Mesenchymal stem cell (in vitro differentiated cells and primary cell): ENCODE measurements around the gene DNAH7.
A peak's percentile ranks its signal among the peaks of the same experiment; 100 is the strongest.

Experiments used
- DNase-seq: peaks from one replicate; pipeline ENCODE4 v3.0.0-alpha.2; 2013
- H2AFZ ChIP-seq: one replicate; pipeline ENCODE4 v1.6.1; 2013; ENCODE audit warnings: low read depth, mild to moderate bottlenecking, control low read depth, inconsistent platforms, low read length, moderate library complexity
- H2AK5ac ChIP-seq: 2 replicates; pipeline ENCODE4 v1.6.1; 2013; ENCODE audit warnings: low read length, moderate library complexity, mild to moderate bottlenecking, inconsistent platforms; ENCODE audit not compliant: severe bottlenecking
- H2BK120ac ChIP-seq: one replicate; pipeline ENCODE4 v1.6.1; 2013; ENCODE audit warnings: low read depth, mild to moderate bottlenecking, inconsistent platforms, low read length, moderate library complexity
- H2BK12ac ChIP-seq, 2 experiments: one replicate each; pipeline ENCODE4 v1.6.1; 2013; ENCODE audit warnings: inconsistent platforms in 2 of 2, low read length in 2 of 2, mild to moderate bottlenecking in 2 of 2, moderate library complexity in 2 of 2, control low read depth in 1 of 2
- H2BK15ac ChIP-seq: one replicate; pipeline ENCODE4 v1.6.1; 2013; ENCODE audit warnings: mild to moderate bottlenecking, low read depth, inconsistent platforms; ENCODE audit not compliant: poor library complexity, severe bottlenecking
- H2BK5ac ChIP-seq: 2 replicates; pipeline ENCODE4 v1.6.1; 2013; ENCODE audit warnings: low read depth, mild to moderate bottlenecking, low read length, control low read depth, inconsistent platforms; ENCODE audit not compliant: poor library complexity, severe bottlenecking
- H3K14ac ChIP-seq, 2 experiments: one replicate each; pipeline ENCODE4 v1.6.1; 2013; ENCODE audit warnings: inconsistent platforms in 2 of 2, low read length in 2 of 2, control low read depth in 1 of 2, mild to moderate bottlenecking in 1 of 2, moderate library complexity in 1 of 2
- H3K18ac ChIP-seq, 2 experiments: one replicate each; pipeline ENCODE4 v1.6.1; 2013; ENCODE audit warnings: inconsistent platforms in 2 of 2, low read length in 2 of 2, control low read depth in 1 of 2, low read depth in 1 of 2, mild to moderate bottlenecking in 1 of 2
- H3K23ac ChIP-seq, 2 experiments: one replicate each; pipeline ENCODE4 v1.6.1; 2013; ENCODE audit warnings: inconsistent platforms in 2 of 2, low read length in 2 of 2, mild to moderate bottlenecking in 2 of 2, moderate library complexity in 2 of 2, control low read depth in 1 of 2
- H3K27ac ChIP-seq: 2 replicates; pipeline ENCODE4 v1.5.1; 2013; ENCODE audit warnings: mild to moderate bottlenecking, moderate library complexity, low read length, control low read depth, inconsistent platforms; ENCODE audit not compliant: poor library complexity, severe bottlenecking
- H3K27me3 ChIP-seq, 2 experiments: 2 replicates each; pipeline versions ENCODE4 v1.6.1 to v1.7.0; 2013; ENCODE audit warnings: low read length in 2 of 2, mild to moderate bottlenecking in 2 of 2, moderate library complexity in 2 of 2, control low read depth in 1 of 2, inconsistent platforms in 1 of 2; ENCODE audit not compliant: control insufficient read depth in 1 of 2, insufficient read depth in 1 of 2
- H3K36me3 ChIP-seq, 2 experiments: 2 replicates each; pipeline versions ENCODE4 v1.6.1 to v1.7.0; 2013; ENCODE audit warnings: low read length in 2 of 2, control low read depth in 1 of 2, inconsistent platforms in 1 of 2, low read depth in 1 of 2, mild to moderate bottlenecking in 1 of 2; ENCODE audit not compliant: insufficient read depth in 2 of 2, control insufficient read depth in 1 of 2
- H3K4ac ChIP-seq, 2 experiments: one replicate each; pipeline ENCODE4 v1.6.1; 2013; ENCODE audit warnings: inconsistent platforms in 2 of 2, low read length in 2 of 2, mild to moderate bottlenecking in 2 of 2, moderate library complexity in 2 of 2, control low read depth in 1 of 2, low read depth in 1 of 2
- H3K4me1 ChIP-seq: 2 replicates; pipeline ENCODE4 v1.6.1; 2013; ENCODE audit warnings: low read depth, low read length, control low read depth; ENCODE audit not compliant: control insufficient read depth, insufficient read depth
- H3K4me2 ChIP-seq: 2 replicates; pipeline ENCODE4 v1.6.1; 2013; ENCODE audit warnings: low read length, mild to moderate bottlenecking, inconsistent platforms; ENCODE audit not compliant: poor library complexity, severe bottlenecking
- H3K4me3 ChIP-seq, 2 experiments: 2 replicates each; pipeline versions ENCODE4 v1.5.1 to v1.7.0; 2013; ENCODE audit warnings: low read length in 2 of 2, mild to moderate bottlenecking in 2 of 2, control low read depth in 1 of 2, low read depth in 1 of 2; ENCODE audit not compliant: insufficient read depth in 1 of 2
- H3K79me1 ChIP-seq: replicated peaks from 2 replicates; pipeline ENCODE4 v1.6.1; 2013; ENCODE audit warnings: mild to moderate bottlenecking, control low read depth, low read length, inconsistent platforms; ENCODE audit not compliant: poor library complexity, severe bottlenecking
- H3K9ac ChIP-seq: 2 replicates; pipeline ENCODE4 v1.7.0; 2013; ENCODE audit warnings: mild to moderate bottlenecking, low read length, moderate library complexity
- H3K9me3 ChIP-seq: 2 replicates; pipeline ENCODE4 v1.7.0; 2013; ENCODE audit warnings: mild to moderate bottlenecking, low read length; ENCODE audit not compliant: control insufficient read depth
- H4K8ac ChIP-seq: one replicate; pipeline ENCODE4 v1.6.1; 2013; ENCODE audit warnings: inconsistent platforms, mild to moderate bottlenecking, low read length, moderate library complexity
- H4K91ac ChIP-seq: one replicate; pipeline ENCODE4 v1.6.1; 2013; ENCODE audit warnings: mild to moderate bottlenecking, low read length, inconsistent platforms
- whole genome bisulfite sequencing: methylation state at CpG from one replicate; pipeline ENCODE4 v1.1.7; 2013; ENCODE audit warnings: mixed read lengths; 5-methylcytosine and 5-hydroxymethylcytosine counted together

The DNAH7 gene

GRCh38 chr2:195818106-195818505, 250.5 kb downstream of the DNAH7 start:
- H2BK12ac ChIP-seq: no peak overlapping the region
- H3K4me1 ChIP-seq: no peaks in the 10 kb centered on the region
- DNase-seq: peak; percentile 10
- H3K4ac ChIP-seq: no peak overlapping the region
- no peak overlapping the region for H3K23ac ChIP-seq
- H3K4me3 ChIP-seq: no peak overlapping the region
- H3K36me3 ChIP-seq: no peaks in the 10 kb centered on the region
- no peak overlapping the region for H2BK15ac ChIP-seq
- H2AFZ ChIP-seq: no peak overlapping the region
- no peak overlapping the region for H3K27ac ChIP-seq
- no peak overlapping the region for H3K14ac ChIP-seq
- H3K79me1 ChIP-seq: no peaks in the 10 kb centered on the region
- no peak overlapping the region for H4K8ac ChIP-seq
- H2BK5ac ChIP-seq: no peak overlapping the region
- no peak overlapping the region for H4K91ac ChIP-seq
- no peaks in the 10 kb centered on the region for H3K27me3 ChIP-seq
- no peaks in the 10 kb centered on the region for H3K9me3 ChIP-seq
- no peak overlapping the region for H2BK120ac ChIP-seq
- H3K9ac ChIP-seq: no peak overlapping the region
- H2AK5ac ChIP-seq: no peak overlapping the region
- no peak overlapping the region for H3K18ac ChIP-seq
- H3K4me2 ChIP-seq: no peak overlapping the region

- DNase-seq: no peak
- H2BK120ac ChIP-seq: no peak overlapping the region
- H3K27ac ChIP-seq: no peak overlapping the region
- H3K4me2 ChIP-seq: no peak overlapping the region
- H3K27me3 ChIP-seq: no peaks in the 10 kb centered on the region
- no peak overlapping the region for H3K14ac ChIP-seq
- H2AFZ ChIP-seq: no peak overlapping the region
- no peak overlapping the region for H2BK5ac ChIP-seq
- no CpG with 5 or more reads among the region's 2 CpGs for WGBS
- no peak overlapping the region for H4K8ac ChIP-seq
- no peaks in the 10 kb centered on the region for H3K79me1 ChIP-seq
- no peak overlapping the region for H2AK5ac ChIP-seq
- H3K9me3 ChIP-seq: no peaks in the 10 kb centered on the region
- no peak overlapping the region for H3K4me3 ChIP-seq
- no peak overlapping the region for H3K4ac ChIP-seq
- H3K9ac ChIP-seq: no peak overlapping the region
- no peak overlapping the region for H3K18ac ChIP-seq
- no peak overlapping the region for H2BK15ac ChIP-seq
- no peaks in the 10 kb centered on the region for H3K36me3 ChIP-seq
- H3K4me1 ChIP-seq: no peaks in the 10 kb centered on the region
- H3K23ac ChIP-seq: no peak overlapping the region
- no peak overlapping the region for H2BK12ac ChIP-seq
- H4K91ac ChIP-seq: no peak overlapping the region
Measured at GRCh38 chr2:195815083-195815482, 253.6 kb downstream of the DNAH7 start.

- H3K9ac ChIP-seq: no peak overlapping the region
- no peak overlapping the region for H2AFZ ChIP-seq
- no peak overlapping the region for H2AK5ac ChIP-seq
- H3K14ac ChIP-seq: no peak overlapping the region
- H2BK15ac ChIP-seq: no peak overlapping the region
- no peak overlapping the region for H3K23ac ChIP-seq
- H2BK120ac ChIP-seq: no peak overlapping the region
- H3K79me1 ChIP-seq: no peaks in the 10 kb centered on the region
- no peaks in the 10 kb centered on the region for H3K9me3 ChIP-seq
- 69% methylated on average over 2 of the region's 3 CpGs for whole genome bisulfite sequencing
- no peaks in the 10 kb centered on the region for H3K36me3 ChIP-seq
- no peak overlapping the region for H3K18ac ChIP-seq
- no peak overlapping the region for H3K4me2 ChIP-seq
- H3K4ac ChIP-seq: no peak overlapping the region
- no peak for DNase-seq
- H2BK5ac ChIP-seq: no peak overlapping the region
- no peak overlapping the region for H3K4me3 ChIP-seq
- H3K27me3 ChIP-seq: no peaks in the 10 kb centered on the region
- no peaks in the 10 kb centered on the region for H3K4me1 ChIP-seq
- no peak overlapping the region for H2BK12ac ChIP-seq
- no peak overlapping the region for H4K91ac ChIP-seq
- no peak overlapping the region for H4K8ac ChIP-seq
- no peak overlapping the region for H3K27ac ChIP-seq
Measured at GRCh38 chr2:195813421-195813820, 255.2 kb downstream of the DNAH7 start.

DNA sequence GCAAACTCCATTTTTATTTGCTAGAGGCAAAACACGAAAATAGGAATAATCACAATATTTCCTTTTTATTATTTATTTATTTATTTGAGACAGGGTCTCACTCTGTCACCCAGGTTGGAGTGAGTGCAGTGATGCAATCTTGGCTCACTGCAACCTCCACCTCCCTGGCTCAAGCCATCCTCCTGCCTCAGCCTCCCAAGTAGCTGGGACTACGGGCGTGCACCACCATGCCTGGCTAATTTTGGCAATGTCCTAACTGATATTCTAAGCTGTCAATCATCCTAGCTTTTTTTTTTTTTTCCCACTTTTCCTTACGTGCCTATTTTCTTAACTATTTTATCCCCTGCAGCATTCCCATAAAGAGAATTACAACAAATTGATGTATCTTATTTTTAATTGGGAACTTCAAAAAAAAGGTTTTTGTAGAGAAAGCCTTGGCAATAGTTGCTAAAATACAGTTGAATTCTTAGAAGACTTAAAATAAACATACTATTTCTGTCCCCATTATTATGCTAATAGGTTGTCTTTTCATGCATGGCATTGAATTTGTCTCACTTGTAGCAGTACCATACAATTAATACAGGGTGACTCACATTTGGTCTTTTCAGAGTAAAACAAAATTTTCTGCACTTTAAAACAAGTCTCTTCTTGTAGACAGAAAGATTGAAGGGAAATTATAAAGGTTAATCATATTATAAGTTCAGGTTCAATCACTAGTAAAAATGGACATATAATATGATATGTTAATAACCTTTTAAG, 258.1 kb downstream of the DNAH7 start:
- no peak overlapping the region for H3K18ac ChIP-seq
- no peaks in the 10 kb centered on the region for H3K4me1 ChIP-seq
- DNase-seq: no peak
- H3K36me3 ChIP-seq: no peaks in the 10 kb centered on the region
- H2AK5ac ChIP-seq: no peak overlapping the region
- H3K23ac ChIP-seq: no peak overlapping the region
- H3K14ac ChIP-seq: no peak overlapping the region
- H3K27ac ChIP-seq: no peak overlapping the region
- H3K4ac ChIP-seq: no peak overlapping the region
- no peak overlapping the region for H3K4me3 ChIP-seq
- H3K79me1 ChIP-seq: no peaks in the 10 kb centered on the region
- no peak overlapping the region for H3K4me2 ChIP-seq
- no peak overlapping the region for H4K8ac ChIP-seq
- 87% methylated on average over 2 of the region's 4 CpGs for WGBS
- H2BK15ac ChIP-seq: no peak overlapping the region
- no peaks in the 10 kb centered on the region for H3K27me3 ChIP-seq
- no peaks in the 10 kb centered on the region for H3K9me3 ChIP-seq
- H2AFZ ChIP-seq: no peak overlapping the region
- H2BK120ac ChIP-seq: no peak overlapping the region
- no peak overlapping the region for H4K91ac ChIP-seq
- no peak overlapping the region for H3K9ac ChIP-seq
- no peak overlapping the region for H2BK5ac ChIP-seq
- no peak overlapping the region for H2BK12ac ChIP-seq
